PFSK-1 (cell line): ENCODE results near the gene PISD.

Source experiments
- FOXP2 ChIP-seq: optimal IDR thresholded peaks from 2 replicates; pipeline ENCODE3; 2011; ENCODE audit warnings: borderline replicate concordance, control low read depth, inconsistent platforms; ENCODE audit not compliant: insufficient read depth; ENCODE audit errors: extremely low read length, extremely low read depth
- POLR2AphosphoS5 ChIP-seq: IDR thresholded peaks from 2 replicates; pipeline ENCODE4 v1.6.1; 2012; ENCODE audit warnings: low read depth, mild to moderate bottlenecking, control low read depth, low read length, moderate library complexity
- REST ChIP-seq, 2 experiments: IDR thresholded peaks; 2 replicates each; pipeline versions ENCODE4 v1.6.1 to v1.8.0; 2011 to 2012; ENCODE audit warnings: low read depth in 2 of 2, low read length in 2 of 2, control low read depth in 1 of 2, inconsistent platforms in 1 of 2, mild to moderate bottlenecking in 1 of 2, moderate library complexity in 1 of 2; ENCODE audit not compliant: insufficient read depth in 1 of 2
- SIN3A ChIP-seq: IDR thresholded peaks from 2 replicates; pipeline ENCODE4 v1.6.1; 2012; ENCODE audit warnings: mild to moderate bottlenecking, low read length, moderate library complexity, borderline replicate concordance; ENCODE audit not compliant: insufficient read depth
- TAF1 ChIP-seq: IDR thresholded peaks from 2 replicates; pipeline ENCODE4 v1.6.1; 2012; ENCODE audit warnings: low read length, control low read depth, borderline replicate concordance; ENCODE audit not compliant: insufficient read depth

GRCh38 chr22:31602259-31602952 lies 59.6 kb downstream of the PISD start:
- TF ChIP-seq REST (IDR thresholded peaks at IDR 0.05; ENCODE audit: insufficient read depth in 1 of 2, low read depth in 2 of 2, low read length in 2 of 2), result no peak
- no peak for TF ChIP-seq SIN3A
- no peak for TF ChIP-seq POLR2AphosphoS5
- TF ChIP-seq TAF1, result no peak
- TF ChIP-seq FOXP2, result no peak
